HG02571 (cell line): ENCODE results near the gene LIN54.
"Not testable (repeated sequence)": the region's sequence is repeated elsewhere in the genome, so short reads cannot be mapped to it uniquely, and the experiment has no call there.

Experiments
- ATAC-seq: cut with Tn5 transposase; IDR thresholded peaks from one replicate; pipeline ENCODE4 v1.9.1; 2021; ENCODE audit warnings: mild to moderate bottlenecking, moderate library complexity; ENCODE audit not compliant: unreplicated experiment

The LIN54 gene

DNA sequence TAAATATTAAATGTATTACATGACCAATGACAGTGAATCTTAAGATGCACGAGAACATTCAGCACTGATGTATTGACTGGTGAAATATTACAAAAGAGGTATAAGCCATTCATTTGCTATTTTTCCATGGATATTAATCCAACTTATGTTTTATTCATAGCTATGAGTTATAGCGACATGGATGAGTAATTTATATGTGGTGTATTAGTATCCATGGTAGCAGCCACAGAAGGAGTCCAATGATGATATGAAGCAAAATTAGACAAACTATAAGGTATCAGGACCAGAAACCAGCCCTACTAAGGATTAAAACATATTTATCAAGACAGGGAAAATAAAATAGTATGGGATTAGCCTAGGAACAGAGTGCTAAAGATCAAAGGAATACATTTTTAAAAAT lies 59.4 kb downstream of the LIN54 start:
- ATAC-seq, result no peak

DNA sequence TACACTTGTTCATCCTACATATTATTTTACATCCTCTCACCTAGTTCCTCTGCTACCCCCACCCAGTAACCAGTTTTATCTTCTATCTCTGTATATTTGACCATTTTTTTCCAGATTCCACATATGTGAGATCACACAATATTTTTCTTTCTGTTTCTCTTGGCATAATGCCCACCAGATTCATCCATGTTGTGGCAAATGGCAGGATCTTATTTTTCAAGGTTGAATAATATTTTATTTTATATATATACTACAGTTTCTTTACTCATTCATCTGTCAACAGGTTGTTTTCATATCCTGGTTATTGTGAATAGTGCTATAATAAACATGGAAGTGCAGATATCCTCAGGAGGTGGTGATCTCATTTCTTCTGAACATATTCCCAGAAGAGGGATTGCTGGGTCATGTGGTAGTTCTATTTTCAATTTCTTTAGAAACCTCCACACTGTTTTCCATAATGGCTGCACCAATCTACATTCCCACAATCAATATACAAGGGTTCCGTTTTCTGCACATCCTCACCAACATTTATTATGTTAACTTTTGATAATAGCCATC lies 61.9 kb downstream of the LIN54 start:
- ATAC-seq, result no peak

DNA sequence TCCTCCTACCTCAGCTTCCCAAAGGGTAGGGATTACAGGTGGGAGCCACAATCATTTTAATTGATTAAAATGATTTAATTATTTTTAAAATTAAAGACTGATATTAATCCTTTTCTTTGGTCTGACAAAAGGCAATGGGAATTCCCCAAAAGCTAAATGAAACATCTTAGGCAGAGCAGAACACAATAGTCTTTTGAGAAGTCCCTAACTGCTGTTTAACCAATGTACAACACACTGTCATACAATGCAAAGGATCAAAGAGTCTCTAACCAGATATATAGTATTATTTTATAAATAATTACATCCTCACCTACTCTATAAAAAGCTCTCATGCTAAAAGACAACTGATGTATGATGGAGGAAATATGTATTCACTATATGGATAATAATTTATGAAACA lies 63.1 kb downstream of the LIN54 start:
- no peak for ATAC-seq

DNA sequence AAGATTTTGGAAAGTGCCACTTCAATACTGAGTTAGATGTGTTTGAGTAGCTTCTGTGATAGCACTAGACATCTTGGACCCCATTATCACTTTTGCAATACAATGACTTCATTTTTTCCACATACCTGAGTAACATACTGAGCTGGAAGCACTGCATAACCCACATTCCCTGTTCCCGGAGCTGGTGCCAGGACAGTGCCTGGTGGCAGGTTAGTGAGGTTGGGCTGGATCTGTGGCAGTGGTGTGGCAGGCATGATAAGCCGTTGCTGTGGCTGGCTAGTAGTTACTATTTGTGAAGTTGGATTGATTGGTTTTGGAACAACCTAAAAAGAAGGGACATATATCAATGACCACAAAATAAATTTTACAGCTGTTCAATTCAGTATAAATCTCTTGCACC lies 71.2 kb downstream of the LIN54 start:
- no peak for ATAC-seq

DNA sequence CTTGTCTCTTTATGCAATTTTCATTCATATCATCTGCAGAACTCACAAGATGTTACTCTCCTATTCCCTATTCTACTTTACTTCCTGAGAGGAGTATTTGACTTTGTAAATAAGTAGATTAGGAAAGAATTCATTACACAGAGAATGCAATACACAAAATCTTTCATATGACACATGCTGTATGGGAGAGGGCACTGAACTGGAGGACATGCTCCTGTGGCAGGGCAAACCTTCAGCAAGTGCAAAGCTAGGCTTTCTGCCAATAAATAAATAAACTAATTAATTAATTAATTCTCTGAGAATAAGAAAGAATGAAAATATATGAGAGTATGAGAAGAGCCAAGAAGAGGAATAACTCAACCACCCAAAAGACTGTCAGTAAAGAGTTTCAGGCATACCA lies 76.2 kb downstream of the LIN54 start:
- ATAC-seq, result no peak

DNA sequence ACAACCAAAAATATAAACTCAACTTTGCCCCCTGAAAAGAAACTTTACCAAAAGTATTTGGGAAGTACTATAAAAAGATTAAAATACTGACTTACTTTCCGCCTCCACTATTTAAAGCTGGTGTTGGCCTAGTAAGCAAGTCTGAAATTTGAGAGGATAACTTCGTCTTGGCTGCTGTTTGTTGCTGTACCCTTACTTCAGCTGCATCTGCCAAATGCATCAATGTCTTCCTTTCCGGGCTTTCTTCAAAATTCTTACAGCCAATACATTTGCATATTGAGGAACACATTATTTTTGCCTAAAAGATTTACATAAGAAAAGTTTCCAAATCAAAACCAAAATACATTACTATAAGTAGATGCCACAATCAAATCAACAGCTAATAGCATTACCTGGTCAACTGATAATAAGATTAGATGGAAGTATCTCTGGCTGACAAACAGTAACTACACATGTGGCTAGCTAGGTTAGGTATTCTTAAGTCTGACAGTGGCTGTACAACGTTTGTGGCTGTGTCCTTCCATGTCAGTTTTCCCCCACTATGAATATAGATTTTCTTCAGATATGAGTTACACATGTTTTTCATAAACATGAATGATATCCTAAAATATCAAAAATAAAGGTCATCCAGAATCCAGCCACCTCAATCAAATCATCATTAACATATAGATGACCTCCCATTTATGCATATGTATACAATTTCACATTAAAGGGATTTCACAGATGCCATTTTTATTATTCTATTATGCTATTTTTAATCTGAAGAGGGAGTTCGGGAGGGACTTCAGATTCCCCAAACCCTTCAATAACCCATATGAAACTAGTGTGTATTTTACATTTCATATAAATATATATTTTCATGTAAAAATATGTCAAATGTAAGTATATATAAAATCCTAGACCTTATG lies 79.5 kb downstream of the LIN54 start:
- ATAC-seq, result no peak

DNA sequence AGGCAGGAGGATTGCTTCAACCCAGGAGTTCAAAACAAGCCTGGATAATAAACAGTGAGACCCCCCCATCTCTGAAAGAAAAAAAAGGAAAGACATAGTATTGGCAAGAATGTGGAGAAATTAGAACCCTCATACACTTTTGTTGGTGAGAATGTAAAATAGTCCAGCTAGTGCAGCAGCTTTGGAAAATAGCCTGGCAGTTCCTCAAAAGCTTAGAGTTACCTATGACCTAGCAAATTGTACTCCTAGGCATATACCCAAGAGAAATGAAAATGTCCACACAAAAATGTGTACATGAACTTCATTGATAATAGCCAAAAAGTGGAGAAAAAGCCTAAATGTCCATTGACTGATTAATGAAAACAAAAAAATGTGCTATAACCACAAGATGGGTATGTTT lies 88.8 kb downstream of the LIN54 start:
- no peak for ATAC-seq

DNA sequence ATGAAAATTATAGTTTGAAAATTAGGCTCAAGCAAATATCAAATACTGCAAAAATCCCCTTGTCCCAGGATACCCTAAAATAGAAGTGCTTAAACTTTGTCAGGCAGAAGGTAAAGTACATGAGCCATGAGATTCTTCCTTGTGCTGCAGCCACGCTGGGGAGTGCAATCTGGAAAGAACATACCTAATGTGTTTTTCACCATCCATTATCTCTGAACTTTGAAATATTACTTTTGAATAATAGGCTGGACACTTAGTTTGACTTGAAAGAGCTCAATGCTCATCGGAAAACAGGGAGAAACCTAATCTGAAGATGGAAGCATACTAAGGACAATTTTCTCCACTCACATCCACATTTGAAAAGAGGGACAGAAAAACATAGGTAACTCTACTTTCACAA lies 91.2 kb downstream of the LIN54 start:
- ATAC-seq, result no peak

DNA sequence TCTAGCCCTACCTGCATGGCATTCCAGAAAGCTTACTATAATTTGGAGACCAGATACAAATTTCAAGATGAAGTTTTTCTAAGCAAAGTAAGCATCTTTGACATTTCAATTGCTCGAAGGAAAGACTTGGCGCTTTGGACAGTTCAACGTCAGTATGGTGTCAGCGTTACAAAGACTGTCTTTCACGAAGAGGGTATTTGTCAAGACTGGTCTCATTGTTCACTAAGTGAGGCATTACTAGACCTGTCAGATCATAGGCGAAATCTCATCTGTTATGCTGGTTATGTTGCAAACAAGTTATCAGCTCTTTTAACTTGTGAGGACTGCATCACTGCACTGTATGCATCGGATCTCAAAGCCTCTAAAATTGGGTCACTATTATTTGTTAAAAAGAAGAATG lies 92.5 kb downstream of the LIN54 start:
- no peak for ATAC-seq

DNA sequence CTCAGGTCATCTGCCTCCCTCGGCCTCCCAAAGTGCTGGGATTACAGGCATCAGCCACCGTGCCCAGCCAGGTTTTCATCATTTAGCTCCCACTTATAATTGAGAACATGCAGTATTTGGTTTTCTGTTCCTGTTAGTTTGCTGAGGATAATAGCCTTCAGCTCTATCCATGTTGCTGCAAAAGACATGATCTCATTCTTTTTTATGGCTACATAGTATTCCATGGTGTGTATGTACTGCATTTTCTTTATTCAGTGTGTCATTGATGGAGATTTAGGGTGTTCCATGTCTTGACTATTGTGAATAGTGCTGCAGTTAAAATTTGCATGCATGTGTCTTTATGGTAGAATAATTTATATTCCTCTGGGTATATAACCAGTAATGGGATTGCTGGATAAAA lies 96.7 kb downstream of the LIN54 start:
- not testable (repeated sequence) for ATAC-seq

DNA sequence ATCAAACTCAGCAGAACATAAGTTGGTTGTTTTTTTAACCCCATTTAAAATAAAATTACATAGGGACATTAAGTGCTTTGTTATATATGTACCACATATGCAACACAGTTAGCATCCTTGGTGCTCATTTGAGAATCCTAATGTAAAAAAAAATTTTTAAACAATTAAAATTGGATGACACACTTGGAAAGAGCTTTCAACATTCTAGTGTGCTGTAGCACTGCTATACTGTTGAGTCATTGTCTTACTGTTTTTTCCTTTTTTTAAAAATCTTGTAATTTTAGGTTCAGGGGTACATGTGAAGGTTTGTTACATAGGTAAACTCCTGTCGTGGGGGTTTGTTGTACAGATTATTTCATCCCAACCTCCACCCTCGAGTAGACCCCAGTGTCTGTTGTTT lies 97.3 kb downstream of the LIN54 start:
- ATAC-seq, result no peak

DNA sequence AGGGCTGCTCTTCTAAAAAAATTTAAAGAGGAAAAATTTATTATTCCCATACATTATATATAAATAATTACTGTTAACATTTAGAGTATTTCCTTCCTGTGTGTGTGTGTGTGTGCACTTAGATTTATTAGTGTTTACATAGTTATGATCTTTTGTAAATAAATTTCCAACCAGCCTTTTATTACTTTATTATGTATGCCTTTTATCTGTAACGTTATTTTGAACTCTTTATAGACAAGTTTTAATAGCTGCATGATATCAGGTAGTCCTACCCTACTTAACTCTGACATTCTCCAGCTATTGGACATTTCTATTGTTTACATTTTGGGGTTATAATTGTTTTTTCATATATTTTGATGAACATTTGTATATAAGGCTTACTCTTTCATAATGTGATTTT lies 101.3 kb downstream of the LIN54 start:
- no peak for ATAC-seq

DNA sequence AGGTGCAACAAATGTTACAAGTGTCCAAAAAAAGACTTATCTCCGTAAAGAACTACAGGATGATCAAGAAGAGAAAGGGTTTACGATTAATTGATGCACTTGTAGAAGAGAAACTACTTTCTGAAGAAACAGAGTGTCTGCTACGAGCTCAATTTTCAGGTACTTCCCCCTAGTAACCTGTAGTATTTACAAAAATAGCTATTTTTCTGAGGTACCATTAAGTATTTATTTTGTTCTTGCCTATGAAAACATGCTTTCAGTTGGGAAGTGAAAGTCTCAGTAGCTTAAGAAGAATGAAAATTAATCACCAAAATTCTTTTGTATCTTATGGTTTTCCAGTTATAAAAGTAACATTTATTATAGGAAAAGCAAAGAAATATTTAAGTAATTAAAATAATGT lies 104.2 kb downstream of the LIN54 start:
- ATAC-seq, result no peak

DNA sequence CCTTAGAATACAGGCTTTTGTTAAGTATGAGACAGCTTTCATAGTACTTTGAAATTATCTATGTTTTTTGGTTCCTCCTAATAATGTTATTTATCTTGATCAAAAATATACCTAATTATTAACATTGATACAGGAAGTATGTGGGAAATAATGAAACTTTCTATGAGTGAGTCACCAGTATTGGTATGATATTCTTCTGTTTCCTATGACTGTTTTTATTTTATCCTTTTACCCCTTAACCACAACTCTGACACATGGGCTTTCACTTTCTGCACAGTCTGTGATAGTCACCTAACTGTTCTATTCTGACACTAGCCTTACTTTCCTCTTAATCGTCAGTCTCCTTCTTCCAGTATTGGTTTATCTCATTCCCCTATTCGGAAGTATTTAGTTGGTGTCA lies 105.4 kb downstream of the LIN54 start:
- peak; percentile 32 for ATAC-seq

DNA sequence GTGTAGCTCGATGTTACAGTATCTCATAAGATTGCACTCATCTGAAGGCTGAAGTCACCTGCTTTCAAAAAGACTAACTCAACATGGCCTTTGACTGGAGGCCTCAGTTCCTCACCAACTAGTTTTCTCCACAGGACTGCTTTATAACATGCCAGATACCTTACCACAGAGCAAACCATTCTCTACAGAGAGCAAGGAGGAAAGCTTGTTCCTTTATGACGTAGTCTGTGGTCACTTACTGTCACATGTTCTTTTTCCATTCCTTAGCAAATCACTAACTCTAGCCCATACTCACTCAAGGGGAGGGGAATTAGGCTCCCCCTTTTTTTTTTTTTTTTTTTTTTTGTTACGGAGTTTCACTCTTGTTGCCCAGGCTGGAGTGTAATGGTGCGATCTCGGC lies 106.9 kb downstream of the LIN54 start:
- ATAC-seq, result no peak

DNA sequence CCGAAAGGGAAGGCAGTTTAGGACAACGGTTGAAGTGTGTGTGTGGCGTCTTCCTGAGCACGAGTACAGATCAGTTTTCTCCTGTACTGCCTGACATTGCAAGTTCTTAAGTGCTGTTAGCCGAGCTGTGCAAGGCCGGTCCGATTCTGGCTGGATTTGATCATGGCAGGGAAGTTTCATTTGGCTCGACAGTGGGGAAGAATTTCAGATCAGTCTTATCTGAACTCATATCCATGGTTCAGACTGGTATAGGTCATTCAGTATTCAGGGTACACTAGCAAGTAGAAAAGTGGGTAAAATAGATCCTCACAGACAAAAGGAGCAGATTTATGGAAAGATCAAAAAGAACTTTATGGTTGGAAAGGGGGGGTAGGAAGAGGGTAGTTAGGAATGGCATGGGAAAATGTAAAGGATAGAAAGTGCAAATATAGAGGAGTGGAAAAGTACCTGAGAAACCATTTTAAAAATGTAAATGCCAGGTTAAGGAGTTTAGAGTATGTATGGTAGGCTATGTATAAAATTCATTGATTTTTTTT lies 109.4 kb downstream of the LIN54 start:
- ATAC-seq, result no peak

DNA sequence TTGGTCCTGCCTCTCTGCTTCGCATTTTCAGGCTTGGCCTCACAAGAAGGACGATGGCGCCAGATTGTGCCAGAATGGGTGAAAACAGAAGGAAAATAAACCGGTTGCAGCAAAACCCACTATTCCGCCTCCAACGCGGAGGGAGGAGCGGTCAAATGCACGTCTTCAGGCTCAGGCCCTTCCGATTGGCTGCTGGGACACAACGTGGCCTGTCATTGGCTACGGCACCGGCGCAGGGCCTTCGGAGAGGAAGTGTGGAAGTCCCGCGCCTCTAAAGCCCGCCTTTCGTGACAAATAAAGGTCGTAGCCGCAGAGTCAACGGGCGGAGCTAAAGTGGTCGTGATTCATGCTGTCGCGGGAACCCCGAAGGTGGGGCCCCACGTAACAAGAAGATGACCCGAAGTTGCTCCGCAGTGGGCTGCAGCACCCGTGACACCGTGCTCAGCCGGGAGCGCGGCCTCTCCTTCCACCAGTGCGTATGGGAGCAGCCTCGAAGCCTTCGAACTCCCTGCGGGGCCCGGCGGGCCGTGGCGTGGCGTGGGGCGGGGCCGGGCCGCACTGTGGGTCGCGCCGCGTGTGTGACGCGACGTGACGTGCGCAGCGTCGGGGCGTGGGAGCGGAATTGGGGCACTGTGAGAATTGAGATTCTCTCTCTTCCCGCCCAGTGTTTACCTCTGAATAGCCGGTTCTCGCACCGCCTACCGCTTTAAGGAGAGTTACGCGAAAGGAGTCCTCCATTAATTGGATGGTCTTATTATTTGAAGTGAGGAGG lies 110.0 kb downstream of the LIN54 start, which contains the start of gene THAP9:
Gene THAP9 (plus strand): TSS at position 325 of the 772 bp plus-strand sequence. CDS start 68 bp downstream, at position 393.
- peak; percentile 93 for ATAC-seq

DNA sequence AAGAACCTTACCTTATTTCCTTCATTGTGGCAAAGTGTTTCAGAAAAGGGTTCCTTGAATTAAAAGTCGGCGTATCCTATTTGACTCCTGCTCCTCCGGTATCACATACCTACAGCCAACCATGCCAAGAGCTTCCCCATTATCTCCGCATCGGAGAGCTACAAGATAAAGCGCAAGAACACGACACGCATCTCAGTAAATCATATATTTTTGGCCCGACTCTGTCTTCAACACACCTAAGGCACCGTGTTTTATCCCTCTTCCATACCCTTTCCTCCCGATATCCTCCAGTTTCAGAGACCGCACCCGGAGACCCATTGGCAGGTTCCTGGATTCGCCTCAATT lies 110.6 kb downstream of the LIN54 start:
- ATAC-seq, result peak; percentile 2

DNA sequence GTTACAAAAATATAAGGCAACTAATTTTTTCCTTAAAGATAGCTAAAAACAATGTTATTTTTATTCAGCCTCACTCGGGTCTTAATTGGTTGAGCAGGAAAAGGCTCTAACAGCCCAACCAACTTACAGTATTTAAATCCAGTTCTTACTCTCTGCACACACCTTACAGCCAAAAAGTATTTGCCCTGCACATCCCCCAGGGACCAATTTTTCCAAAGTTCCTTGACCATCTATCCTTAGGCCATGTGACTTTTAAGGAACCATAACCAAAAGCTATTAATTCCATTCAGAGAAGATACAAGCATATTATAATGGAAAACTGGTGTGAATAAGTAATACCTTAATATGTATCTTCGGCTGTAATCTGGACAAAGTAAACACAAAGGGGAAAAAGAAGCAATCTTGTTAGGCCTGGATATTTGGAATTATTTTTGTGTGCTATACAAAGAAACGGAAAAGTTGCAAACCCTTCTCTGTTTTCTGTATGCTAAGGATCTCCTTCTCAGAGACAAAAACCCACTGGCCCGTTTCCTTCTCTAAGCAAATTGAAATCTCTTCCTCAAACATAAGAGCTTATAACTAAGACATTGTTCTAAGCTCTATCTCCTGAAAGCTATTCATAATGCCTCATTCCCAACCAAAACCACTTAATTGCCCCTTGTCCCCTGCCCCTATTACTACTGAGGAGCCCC lies 111.1 kb downstream of the LIN54 start:
- no peak for ATAC-seq

DNA sequence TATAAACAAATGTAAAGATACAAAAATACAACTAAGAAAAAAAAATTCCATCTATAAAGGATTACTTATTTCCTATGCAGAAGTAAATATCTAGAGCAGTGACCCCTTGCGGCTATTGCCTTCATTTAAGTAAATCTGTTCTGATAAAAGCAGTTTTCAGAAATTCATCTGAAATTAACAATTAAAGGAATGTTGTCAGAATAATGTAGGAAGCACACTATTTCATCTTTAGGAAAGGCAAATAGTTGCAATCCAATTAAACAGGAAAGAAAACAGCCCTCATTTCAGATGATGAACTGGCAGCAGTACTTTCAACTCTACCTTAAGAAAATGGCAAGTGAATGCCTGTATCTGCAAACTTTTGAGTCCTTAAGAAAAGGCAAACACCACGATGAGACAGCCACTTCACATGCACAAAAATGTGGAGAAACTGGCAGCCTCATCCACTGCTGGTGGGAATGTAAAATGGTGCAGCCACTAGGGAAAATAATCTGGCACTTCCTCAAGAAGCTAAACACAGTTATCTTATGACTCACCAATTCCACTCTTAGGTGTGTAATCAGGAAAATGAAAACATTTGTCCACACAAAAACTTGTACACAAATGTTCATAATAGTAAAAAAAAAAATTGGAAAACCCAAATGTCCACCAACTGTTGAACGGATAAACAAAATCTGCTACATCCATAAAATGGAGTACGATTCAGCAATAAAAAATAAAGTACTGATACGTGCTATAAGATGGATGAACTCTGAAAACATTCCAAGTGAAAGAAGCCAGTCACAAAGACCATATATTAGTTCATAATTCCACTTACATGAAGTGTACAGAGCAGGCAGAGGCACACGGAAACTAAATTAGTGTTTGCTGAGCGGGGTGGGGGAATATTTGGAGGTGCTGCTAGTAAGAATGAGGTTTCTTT lies 112.0 kb downstream of the LIN54 start:
- ATAC-seq, result no peak
